HG03342 (cell line): ENCODE measurements around the gene SAP30BP.
A peak's percentile ranks its signal among the peaks of the same experiment; 100 is the strongest.

ENCODE experiments used
- ATAC-seq: cut with Tn5 transposase; IDR thresholded peaks from one replicate; pipeline ENCODE4 v1.9.1; 2021; ENCODE audit warnings: mild to moderate bottlenecking, moderate library complexity; ENCODE audit not compliant: unreplicated experiment

The SAP30BP gene

GRCh38 chr17:75666959-75667790 lies at the start of gene SAP30BP, which contains the start of gene RECQL5:
SAP30BP (plus strand) TSS chr17:75667338; CDS start chr17:75667373, 35 bp downstream.
RECQL5 (minus strand) TSS chr17:75667154; CDS start chr17:75666557, 597 bp downstream.
- ATAC-seq = peak; percentile 71

- no peak for ATAC-seq
Measured at GRCh38 chr17:75617675-75618074, 49.5 kb upstream of the SAP30BP start.

DNA sequence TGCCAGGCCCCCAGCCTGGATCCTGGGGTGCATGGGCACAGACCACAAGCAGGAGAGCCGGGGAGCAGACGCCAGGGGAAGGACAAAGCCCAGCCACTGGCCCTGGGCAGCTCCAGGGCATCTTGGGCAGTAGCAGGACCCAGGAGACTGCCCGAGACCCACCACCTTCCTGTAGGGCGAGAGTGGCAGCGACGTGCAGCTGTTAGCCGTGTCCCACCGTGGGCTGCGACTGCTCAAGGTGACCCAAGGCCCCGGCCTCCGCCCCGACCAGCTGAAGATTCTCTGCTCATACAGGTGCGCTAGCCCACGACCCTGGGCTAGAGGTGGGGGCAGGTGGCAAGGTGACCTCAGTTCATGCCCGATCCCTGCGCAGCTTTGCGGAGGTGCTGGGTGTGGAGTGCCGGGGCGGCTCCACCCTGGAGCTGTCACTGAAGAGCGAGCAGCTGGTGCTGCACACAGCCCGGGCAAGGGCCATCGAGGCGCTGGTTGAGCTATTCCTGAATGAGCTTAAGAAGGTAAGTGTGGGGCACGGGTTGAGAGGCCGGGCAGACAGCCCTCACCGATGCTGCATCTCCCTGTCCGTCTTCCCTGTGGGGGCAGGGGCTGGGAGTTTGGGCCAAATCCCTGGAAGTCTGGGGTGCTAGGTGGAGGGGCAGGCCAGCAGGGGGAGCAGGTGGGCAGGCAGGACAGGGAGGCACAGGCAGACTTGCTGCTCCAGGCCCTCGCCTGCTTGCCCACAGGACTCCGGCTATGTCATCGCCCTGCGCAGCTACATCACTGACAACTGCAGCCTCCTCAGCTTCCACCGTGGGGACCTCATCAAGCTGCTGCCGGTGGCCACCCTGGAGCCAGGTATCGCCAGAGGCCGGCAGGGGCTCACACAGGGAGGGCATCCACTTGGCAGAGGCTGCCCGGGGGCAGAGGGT lies 47.4 kb upstream of the SAP30BP start:
- no peak for ATAC-seq

DNA sequence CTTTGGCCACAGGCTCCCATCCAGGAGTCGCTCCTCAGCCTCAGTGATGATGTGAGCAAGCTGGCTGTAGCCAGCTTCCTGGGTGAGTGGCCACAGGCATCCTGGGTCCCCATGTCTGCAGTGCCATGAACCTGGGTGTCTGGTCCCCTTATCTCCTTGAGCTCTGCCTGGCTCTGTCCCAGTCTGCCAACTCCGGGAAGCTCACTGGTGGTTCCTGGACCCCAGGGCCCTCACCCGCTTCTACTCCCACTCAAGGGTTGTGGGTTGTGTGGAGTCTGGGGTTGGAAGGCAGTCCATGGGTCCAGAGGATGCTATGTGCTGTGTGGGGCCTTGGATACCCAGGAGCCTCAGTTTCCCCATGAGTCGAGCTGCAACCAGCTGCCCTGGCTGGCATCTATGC lies 45.6 kb upstream of the SAP30BP start:
- no peak for ATAC-seq

- ATAC-seq = no peak
Measured at GRCh38 chr17:75622076-75622475, 45.1 kb upstream of the SAP30BP start.

DNA sequence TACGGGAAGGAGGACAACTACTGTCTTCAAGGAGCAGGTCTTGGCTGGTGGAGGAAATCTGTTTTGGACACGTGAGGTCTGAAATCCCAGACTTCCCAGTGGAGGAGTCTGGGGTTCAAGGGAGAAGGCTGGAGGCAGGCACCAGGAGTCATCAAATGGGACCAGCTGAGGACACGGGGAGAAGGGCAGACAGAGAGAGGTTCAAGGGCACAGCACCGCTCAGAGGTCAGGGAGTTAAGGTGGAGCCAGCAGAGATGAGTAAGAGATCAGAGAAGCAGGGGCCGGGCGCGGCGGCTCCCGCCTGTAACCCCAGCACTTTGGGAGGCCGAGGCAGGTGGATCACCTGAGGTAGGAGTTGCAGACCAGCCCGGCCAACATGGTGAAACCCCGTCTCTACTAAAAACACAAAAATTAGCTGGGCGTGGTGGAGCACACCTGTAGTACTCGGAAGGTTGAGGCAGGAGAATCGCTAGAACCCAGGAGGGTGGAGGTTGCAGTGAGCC lies 44.3 kb upstream of the SAP30BP start:
- ATAC-seq = no peak

GRCh38 chr17:75623386-75623785 lies 43.8 kb upstream of the SAP30BP start:
- no peak for ATAC-seq

DNA sequence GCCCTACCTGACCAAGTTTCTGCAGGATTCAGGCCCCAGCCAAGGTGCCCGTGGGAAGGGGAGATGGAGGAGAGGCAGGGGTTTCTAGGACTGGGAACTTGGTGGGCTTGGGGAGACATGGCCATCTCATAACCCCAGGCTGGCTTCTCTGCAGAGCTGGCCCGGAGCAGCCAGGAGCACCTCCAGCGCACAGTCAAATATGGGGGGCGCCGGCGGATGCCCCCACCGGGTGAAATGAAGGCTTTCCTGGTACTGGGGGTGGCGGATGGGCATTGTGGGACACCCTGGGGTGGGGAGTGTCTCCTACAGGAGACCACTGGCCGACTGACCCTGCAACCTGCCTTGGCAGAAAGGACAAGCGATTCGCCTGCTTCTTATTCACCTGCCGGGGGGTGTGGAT lies 43.1 kb upstream of the SAP30BP start:
- ATAC-seq = no peak

GRCh38 chr17:75624714-75625345 lies 42.3 kb upstream of the SAP30BP start:
- no peak for ATAC-seq

DNA sequence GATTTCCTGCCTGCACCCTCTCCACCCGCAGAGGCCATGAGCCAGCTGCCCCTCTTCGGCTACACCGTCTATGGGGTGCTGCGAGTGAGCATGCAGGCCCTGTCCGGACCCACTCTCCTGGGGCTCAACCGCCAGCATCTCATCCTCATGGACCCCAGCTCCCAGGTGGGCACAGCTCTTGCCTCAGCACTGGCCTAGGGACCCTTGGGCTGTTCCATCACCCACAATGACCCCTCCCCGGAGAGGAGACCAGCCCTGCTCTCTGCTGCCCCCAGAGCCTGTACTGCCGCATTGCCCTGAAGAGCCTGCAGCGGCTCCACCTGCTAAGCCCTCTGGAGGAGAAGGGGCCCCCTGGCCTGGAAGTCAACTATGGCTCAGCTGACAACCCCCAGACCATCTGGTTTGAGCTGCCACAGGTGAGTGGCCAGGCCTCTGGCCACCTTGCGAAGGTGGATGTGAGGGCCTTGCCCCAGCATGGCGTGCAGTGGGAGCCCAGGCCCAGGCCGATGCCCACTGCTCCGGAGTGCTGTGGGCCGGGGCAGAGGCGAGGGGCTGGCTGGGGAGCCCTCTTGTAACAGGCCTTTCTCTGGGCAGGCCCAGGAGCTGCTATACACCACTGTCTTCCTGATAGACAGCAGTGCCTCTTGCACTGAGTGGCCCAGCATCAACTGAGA lies 41.2 kb upstream of the SAP30BP start:
- no peak for ATAC-seq

DNA sequence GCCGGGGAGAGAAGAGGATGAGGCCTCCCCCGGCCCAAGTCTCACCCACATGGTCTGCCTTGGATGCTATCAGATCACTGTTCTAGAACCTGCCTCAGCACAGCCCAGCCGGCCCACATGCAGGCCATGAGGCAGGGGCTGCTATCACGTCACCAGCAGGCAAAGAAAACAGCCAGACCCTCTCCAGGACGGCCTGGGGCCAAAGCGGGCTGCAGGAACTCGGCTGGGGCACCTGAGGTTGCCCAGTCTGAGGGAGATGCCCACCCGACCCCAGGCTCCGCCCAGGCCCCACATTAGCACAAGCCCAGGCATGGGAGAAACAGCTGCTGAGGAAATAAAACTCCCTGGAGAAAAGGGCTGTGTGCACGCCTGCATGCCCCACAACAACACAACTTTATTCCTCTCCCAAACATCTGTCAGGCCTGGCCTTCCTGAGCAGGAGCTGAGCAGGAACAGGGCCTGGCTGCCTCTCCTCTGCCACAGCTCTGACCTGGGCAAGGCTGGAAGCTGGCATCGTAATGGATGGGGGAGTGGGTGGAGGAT lies 40.6 kb upstream of the SAP30BP start:
- ATAC-seq = no peak

DNA sequence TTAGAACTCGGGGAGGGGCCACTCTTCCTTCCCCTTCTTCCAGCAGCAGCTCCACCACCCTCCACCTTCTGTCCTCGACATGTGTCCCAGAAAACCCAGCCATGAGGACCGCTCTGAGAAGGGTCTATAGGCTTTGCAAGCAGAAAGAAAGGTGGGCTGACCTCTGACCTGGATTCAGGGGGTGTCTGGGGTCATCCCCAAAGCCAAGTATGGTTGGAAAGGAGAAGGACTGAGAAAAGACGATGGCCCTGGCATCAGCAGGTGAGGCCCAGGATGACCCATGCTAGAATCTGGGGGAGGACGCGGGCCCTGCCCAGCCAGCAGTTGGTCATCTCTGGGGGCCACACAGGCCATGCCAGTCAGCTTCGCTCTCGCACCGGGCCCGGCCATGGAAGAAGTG lies 40.0 kb upstream of the SAP30BP start:
- ATAC-seq = no peak

DNA sequence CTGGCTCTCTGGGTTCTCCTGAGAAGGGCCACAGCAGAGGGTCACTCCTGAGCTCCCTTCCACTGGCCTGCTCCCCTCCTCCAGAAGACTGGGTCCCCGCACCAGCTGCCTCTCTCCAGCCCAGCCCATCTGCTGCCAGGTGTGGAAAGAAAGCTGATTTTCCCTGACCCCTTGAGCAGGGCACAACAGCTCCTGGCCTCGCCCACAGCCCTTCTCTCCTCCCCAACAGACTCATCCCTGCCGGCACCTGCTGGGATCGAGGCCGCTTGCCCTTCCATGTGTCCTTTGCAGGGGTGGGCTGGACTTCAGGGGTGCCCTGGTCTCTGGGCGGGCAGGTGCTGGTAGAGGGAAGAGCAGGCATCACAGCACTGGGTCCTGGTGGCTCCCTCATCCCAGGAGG lies 38.7 kb upstream of the SAP30BP start:
- ATAC-seq = no peak

DNA sequence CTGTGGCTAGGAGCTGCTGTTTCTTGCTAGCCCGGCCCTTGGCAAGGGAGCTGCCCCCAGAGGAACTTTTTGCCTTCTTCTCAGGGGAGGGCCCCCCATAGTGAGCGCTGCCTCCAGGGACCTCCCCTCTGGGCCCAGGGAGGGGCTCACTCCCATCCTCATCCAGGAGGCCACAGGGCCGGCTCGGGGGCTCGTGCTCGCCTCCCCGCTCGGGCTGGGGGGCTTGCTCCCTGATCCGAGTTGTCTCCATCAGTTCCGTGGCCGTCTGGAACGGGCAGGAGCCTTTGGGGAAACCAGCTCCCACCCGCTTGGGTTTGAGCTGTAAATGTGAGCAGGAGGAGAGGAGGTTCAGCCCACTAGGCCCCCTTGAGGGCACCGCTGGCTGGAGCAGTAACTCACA lies 38.0 kb upstream of the SAP30BP start:
- no peak for ATAC-seq

- no peak for ATAC-seq
Measured at GRCh38 chr17:75630071-75630917, 36.8 kb upstream of the SAP30BP start.

GRCh38 chr17:75631353-75631752 lies 35.8 kb upstream of the SAP30BP start:
- no peak for ATAC-seq

DNA sequence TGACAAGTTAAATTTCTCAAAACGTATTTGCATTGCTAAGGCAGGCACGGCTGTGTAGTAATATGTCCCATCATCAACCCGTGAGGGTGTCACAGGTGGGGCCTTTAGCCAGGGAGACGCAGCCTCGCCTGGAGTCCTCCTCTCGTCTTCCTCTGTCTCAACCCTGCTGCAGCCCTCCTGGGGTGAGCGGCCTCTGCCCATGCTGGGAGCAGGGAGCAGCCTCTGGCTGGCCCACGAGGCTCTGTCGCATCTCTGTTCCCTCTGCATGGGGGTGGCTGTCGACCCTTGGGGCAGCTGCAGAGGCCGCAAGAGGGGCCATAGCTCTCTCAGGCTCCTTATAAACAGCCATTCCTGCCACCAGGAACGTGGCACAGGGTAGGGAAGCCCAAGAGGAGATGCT lies 34.7 kb upstream of the SAP30BP start:
- ATAC-seq = no peak

DNA sequence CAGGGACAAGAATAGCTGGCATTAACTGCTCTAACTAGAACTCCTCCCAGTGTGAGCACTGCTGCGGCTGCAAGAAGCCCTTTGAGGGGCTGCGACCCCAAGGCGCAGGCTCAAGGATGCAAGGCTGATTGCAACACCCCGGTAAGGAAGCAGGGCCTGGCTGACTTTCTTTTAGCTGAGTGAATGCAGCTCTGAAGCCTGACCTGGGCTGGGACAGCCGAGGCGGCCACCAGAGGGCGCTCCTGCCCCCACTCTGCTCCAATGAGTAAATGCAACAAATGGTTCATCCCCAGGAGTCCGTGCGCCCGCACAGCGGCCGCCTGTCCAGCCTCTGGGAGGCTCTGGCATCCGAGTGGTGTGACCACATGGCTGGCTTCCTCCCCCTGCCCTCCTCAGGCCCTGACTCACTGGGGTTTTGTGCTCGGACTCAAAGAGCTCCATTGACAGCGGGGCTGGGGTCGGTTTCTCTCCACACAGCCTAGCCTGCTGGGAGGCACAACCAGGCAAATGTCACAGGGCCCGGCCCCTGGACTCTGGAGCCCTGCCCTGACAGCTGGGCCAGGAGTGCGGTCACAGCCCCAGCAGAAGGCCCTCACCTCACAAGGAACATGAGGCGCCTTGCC lies 34.2 kb upstream of the SAP30BP start, which contains the start of gene SMIM5:
SMIM5 (plus strand) TSS at position 572 of the 623 bp plus-strand sequence. CDS start 6,768 bp downstream, outside the sequence.
- no peak for ATAC-seq
